Peyer's patch (tissue), 4 donors: ENCODE results near the gene STARD10.

ENCODE experiments used
- CTCF ChIP-seq, 6 experiments: fragments of 450-650 bp in 4 of 6; fragments of 200-600 bp in 2 of 6; sonication (generic) in 1 of 6; IDR thresholded peaks; one replicate each; pipeline ENCODE4 v1.5.1; 2017 to 2019; ENCODE audit warnings: antibody characterized with exemption in 6 of 6, mild to moderate bottlenecking in 3 of 6, moderate library complexity in 1 of 6
- POLR2A ChIP-seq, 2 donors: fragments of 450-650 bp; IDR thresholded peaks; one replicate each; pipeline ENCODE4 v1.5.1; 2017; ENCODE audit warnings: antibody characterized with exemption in 2 of 2, mild to moderate bottlenecking in 2 of 2, moderate library complexity in 2 of 2

GRCh38 chr11:72836111-72836510 lies 42.3 kb upstream of the STARD10 start:
- TF ChIP-seq CTCF (IDR thresholded peaks at IDR 0.05) (no peak), POLR2A (IDR thresholded peaks at IDR 0.05) (no peak)
